ENCODE results near the gene POMT2. TPM values are rescaled to one million over a fixed set of nuclear protein-coding genes. Genes with fewer than 3 reads are reported as not detected.

The POMT2 gene
- total RNA-seq, 1 donor from 2014 or later, result 14.7 TPM

DNA sequence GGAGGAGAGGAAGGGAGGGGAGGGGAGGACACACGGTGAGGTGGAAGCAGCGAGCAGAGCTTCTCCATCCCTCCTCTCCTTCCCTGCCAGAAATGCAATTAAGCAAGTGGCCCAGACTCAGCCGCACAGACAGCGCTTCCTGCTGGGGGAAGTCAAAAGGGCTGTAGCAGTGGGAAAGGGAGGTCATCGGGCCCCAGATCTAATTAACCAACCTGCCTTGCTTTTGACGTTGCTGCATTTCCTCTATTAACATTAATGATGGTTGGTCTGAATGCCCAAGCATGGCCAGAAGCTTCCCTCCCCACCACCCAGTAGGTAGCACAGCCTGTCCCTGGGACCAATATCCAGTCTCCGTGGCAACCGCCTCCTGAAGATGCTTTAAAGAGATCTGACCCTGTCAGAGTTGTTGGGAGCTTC is 45.1 kb downstream of the POMT2 start:
- ATAC-seq, result no peak
- DNase-seq (ENCODE audit: missing footprints), result no peak
- intact Hi-C loops (cut with DNase I), result no loop called here

DNA sequence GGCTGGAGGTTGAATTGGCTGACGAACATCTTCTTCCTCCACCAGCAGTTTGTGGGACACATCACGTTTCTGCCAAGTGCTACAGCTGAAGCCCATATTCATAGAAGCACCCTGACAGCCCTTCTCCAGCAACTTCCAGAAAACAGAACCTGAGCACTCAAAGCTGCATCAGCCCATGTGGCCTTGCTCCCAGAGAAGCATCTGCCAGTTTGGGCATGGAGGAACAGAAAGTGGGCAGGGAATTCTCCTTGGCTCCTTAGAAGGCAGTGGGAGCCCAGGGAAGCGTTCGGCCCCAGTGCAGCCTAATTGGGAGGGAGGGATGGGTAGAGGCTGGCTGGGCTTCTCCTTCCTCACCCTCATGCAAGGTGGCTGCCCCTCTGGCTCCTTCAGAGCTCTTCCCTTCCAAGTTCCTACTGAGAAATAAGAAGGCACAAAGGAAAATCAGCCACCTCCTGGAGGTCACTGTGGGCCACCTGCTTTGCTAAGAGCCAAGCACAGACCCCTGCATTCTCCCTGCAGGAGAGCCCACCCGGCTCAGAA is 45.6 kb downstream of the POMT2 start:
- DNase-seq (ENCODE audit: missing footprints) (no peak), ATAC-seq (no peak)

DNA sequence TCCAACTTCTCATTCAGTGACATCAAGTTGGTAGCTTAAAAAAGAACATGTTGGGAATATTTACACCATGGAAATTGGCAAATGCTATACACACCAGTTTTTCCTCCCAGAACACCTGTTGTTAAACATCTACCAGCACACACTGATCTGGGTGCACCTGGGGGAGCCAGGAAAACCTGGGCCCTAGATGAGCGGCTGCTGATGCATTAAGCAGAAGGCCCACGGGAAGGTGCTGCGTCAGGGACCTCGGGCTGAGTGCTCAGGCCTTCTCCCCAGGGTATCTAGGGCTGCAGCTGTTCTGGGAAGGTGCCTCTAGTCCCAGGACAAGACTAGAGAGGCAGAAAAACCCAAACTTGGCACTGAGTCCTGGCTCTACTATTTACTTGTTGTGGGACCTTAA is 46.9 kb downstream of the POMT2 start:
- intact Hi-C loops (cut with DNase I), result no loop called here
- ATAC-seq (no peak), DNase-seq (ENCODE audit: missing footprints) (no peak)

More for the DNA sequence above, 45.6 kb downstream of the POMT2 start:
- intact Hi-C loops (cut with DNase I), result no loop called here

DNA sequence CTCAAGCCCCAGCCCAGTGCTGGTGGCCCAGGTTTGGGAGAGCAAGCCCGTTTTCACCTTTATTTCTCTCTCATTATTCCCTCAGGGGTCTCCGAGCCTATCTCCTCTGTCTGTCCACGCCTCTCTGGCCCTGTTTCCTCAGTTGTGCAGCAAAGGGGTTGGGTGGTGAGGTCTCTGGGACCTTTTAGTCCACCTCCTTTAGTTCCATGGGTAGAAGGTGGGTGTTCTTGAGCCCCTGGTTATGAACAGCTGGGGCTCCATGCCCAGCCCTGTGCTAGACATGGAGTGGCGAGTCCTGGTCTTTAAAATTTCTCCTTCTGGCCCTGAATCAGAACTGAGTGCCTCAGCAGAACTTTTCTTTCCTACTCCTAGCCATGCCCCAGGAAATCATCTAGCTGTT is 48.4 kb downstream of the POMT2 start:
- DNase-seq (ENCODE audit: missing footprints) (no peak), ATAC-seq (no peak)
- intact Hi-C loops (cut with DNase I), result no loop called here

DNA sequence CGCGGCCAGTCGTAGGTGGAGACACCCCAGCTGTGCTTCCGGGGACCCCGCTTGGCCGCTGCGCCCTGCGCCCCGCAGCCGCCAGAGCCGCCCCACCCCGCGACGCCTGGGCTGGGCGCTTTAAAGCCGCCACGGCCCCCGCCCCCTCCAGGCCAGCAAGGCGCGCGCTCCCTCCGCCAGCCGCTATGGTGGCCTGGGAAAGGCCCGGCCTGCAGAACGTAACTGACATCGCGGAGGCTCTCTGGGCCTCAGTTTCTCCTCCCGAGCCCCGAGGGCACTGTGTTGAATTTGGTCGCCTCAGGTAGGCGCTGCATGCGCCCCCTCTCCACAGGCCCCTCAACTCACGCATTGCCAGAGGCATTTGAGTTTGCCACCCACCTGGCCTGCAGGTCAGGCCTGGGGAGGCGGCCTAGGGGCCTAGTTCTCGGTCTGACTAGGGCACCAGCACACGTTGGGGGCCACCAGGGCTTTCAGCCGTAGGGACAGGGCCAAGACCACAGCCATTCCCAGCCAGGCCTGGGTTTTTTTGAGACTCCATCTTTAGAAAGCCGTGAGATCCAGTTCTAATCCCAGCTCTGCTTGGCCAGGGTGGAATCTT is 49.5 kb downstream of the POMT2 start, which contains the start of gene NGB:
TSS of gene NGB (minus strand) at position 94 of the 598 bp plus-strand sequence. CDS start 269 bp downstream, outside the sequence.
- DNase-seq (ENCODE audit: missing footprints) (no peak), ATAC-seq (no peak)
- intact Hi-C loops (cut with DNase I), result no loop called here

DNA sequence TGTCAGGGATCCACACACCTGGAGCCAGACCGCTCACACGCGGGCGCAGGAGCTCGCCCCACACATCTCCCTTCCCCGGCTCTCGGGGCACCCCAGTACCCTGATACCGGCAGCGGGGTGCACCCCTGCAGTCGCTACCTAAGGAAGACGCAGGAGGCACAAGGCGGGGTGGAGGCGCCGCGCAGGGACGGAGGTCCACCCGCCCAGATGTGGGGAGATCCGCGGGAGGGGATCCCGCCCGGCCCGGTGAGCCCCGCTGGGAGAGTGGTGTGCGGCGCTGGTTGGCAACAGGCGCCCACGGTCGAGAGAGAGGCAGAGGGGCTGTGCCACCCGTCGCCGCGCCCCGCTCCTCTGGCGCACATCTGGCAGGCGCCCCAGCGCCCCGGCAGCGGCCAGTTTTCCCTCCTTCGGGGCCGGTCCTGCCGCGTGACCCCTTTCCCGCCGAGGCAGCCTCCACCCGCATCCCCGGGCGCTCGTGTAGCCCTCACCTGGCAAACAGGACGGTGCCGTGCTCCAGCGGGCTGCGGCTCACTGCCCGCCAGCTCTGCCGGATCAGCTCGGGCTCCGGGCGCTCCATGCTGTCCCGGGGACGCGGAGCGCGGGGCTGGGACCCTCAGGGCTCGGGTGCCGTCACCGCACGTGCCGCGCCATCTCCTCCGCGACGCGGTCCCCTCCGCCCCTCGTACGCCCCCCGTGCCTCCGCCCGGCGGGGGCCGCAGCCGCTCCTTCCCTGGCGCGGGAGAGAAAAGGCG is 50.1 kb downstream of the POMT2 start:
- no peak for ATAC-seq
- intact Hi-C loops (cut with DNase I), result no loop called here
- DNase-seq (ENCODE audit: missing footprints), result no peak

DNA sequence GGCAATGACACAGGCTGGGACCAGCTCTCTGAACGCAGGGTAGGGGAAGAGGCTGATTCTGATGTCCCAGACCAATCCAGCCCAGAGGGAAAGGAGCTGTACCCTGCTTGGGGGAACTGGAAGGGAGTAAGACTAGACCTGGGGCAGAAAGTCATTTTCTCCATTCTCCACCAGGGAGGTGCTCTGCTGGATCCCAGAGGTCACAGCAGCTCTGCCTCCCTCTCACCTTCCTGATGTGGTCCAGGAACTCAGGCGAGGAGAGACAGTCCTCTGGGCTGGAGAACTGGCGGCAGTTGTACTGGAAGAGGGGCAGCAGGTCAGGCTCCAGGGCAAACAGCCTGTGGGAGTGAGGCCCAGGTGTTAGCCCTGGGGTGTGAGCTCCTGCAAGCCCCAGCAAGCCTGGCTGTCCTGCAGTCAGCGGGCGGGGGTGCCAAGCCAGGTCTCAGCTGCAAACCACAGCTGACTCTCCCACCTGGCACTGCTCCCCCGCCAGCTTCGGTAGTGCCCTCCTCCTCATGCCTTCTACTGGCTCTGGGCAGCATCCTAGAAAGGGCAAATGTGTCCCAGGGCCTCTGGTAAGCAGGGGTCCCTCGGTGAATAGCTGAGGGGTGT is 51.6 kb downstream of the POMT2 start:
- intact Hi-C loops (cut with DNase I), result no loop called here
- DNase-seq (ENCODE audit: missing footprints) (no peak), ATAC-seq (no peak)

DNA sequence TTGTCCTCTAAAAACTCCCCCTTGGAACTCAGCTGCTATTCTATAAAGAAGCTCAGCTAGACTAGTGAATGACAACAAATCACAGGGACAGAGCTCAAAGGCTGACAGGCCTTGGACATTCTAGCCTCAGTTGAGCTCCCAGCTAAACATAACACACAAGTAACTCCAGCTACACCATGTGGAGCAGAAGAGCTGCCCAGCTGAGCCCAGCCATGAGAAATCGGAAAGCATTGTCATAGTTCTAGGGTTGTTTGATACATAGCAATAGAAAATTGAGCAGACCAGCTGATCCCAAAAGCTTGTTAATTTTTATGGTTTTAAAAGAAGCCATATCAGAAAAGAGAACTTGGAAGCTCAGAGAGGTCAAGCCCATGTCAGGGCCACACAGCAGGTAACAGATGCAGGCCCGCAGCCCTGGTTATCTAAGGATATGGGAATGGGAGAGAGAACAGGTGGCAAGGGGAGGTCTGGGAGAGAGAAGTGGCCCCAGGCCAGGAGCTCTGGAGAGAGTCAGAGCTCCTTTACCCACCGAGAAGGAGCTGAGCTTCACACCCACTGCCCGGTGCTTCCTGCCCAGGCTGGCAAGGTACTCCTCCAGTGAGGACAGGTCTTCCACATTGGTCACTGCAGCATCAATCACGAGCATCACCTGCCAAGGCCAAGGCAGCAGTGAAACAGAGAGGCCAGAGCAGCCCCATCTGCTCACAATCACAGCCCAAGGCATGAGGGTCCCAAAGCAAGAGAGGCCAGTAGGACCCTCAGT is 52.6 kb downstream of the POMT2 start:
- ATAC-seq, result no peak
- intact Hi-C loops (cut with DNase I), result no loop called here
- no peak for DNase-seq (ENCODE audit: missing footprints)

DNA sequence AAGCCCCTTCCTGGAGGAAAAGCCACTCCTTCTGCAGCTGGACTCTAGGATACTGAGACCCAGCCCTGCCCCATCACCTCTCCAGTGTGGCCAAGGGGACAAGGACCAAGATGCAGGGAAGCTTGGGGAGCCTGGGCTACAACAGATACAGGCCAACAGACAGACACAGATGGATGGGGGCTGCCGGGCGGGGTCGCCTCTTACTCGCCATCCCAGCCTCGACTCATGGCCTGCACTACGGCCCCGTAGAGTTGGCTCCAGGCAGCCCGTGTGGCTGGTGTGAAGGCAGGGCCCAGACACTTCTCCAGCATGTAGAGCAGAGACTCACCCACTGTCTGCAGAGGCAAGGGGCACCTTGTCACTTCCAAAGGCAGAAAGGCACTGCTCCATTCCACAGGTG is 54.3 kb downstream of the POMT2 start:
- DNase-seq (ENCODE audit: missing footprints) (no peak), ATAC-seq (no peak)
- intact Hi-C loops (cut with DNase I), result no loop called here

DNA sequence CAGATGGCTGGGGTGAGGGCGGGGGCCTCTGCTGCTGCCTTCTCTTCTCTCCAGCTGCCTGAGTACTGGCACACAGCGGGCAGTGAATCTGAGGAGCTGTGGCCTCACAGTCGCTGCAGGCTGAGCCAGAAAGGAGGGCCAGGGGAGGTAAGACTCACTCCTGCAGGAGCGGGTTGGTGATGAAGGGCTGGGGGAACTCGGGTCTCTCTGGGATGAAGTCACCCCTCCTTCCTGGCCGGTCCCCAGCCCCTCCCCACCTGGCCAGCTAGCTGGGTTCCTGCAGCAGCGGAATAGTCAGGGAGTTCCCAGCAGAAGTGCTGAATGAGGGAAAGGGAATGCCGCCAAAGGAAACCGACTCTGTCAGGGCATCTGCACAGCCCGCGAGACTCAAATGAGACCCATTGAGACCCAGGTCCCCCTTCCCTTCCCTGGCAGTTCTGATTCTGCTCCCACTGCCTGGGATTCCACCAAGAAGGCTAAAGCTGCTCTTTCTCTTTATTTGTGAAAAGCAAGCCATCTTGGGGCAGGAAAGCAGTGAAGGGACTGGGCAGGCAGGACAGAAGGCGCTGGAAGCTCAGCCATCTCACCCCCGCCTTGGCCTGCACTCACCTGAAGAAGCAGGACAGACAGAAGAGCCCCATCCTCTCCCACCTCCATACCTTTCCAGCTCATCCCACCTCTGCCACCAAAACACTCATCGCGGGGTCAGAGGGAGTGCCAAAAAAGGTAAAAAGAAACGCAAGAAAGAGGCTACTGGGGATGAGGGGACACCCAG is 54.9 kb downstream of the POMT2 start:
- DNase-seq (ENCODE audit: missing footprints), result no peak
- intact Hi-C loops (cut with DNase I), result no loop called here
- no peak for ATAC-seq

DNA sequence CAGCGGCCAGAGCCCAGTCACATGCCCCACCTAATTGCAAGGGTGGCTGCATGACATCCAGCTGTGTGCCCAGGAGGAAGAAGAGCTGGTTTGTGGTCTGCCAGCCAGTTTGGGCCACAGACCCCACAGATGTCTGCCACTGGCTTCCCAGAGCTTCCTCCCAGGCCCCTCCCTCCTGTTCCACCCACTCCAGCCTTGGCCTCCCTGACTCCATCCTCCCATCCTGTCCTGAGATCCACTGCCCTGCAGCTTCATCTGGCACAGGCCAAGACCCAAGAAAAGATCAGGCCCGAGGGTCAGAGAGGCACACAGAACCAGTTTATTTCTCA is 55.5 kb downstream of the POMT2 start:
- no peak for ATAC-seq
- intact Hi-C loops (cut with DNase I), result no loop called here
- no peak for DNase-seq (ENCODE audit: missing footprints)

DNA sequence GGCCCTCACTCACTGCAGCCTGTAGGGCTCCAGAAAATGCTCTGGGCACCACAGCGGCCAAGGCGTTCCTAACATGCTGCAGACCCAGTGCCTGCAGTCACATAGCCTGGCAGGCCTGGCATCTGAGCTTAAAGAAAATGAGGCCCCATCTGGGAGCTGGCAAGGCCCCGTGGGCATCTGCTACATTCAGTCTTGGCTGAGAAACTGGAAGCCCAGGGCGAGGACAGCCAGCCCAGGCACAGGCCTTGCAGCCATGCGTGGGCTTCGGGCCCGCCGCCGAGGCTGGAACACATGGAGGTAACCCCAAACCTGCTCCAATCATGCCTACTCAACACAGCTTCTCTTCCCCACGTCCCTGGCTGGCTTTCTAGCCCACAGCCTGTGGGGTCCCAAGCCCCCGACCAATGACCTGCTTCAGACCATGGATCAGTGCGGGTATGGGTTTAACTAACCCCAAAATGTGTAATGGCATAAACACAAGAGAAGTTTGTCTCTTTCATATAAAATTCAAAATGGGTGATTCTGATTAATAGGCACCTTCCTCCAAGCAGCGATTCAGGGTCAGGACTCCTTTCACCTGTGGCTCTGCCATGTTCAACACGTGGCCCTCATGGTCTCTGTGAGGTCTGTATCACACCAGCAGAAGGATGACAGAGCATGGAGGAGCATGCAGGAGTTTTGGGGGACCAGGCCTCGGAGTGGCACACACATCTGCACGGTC is 56.1 kb downstream of the POMT2 start:
- DNase-seq (ENCODE audit: missing footprints) (no peak), ATAC-seq (no peak)
- intact Hi-C loops (cut with DNase I), result no loop called here

DNA sequence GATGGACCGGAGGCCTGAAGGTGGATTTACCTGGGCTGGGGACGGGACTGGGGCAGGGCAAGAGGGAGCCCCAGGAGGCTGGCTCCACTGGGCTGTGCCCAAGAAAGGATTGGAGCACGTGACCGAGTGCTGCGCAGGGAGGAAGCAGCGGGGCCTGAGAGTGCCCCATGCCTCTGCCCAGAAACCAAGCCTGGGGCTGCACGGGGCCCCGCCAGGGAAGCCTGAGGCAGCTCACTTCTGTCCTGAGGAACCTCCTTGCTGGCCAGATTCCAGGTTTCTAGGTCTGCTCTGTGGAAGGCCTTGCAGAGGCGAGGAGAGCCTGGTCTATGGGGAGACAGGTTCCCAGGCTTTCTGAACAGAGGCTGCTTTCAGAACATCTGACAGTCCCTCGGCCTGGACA is 60.1 kb downstream of the POMT2 start:
- intact Hi-C loops (cut with DNase I), result no loop called here
- DNase-seq (ENCODE audit: missing footprints) (no peak), ATAC-seq (no peak)

DNA sequence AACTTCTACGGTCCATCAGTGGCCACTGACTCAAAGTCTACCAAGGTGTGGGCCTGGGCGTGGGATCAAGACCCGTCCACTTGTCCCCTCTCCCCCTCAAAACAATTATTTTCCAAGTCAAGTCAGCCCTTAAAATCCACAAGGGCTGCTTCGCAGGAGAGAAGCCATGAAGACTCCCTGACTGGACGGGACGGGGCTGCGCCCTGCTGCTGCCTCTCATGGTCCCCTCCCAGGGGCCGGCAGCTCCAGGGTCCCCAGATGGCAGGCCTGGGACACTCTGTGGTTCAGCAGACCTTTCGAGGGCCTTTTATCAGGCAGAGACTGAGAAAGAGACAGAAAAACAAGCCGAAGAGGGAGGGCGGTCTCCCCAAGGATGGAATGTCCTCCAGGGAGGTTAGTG is 60.5 kb downstream of the POMT2 start:
- DNase-seq (ENCODE audit: missing footprints), result no peak
- intact Hi-C loops (cut with DNase I), result no loop called here
- ATAC-seq, result no peak

DNA sequence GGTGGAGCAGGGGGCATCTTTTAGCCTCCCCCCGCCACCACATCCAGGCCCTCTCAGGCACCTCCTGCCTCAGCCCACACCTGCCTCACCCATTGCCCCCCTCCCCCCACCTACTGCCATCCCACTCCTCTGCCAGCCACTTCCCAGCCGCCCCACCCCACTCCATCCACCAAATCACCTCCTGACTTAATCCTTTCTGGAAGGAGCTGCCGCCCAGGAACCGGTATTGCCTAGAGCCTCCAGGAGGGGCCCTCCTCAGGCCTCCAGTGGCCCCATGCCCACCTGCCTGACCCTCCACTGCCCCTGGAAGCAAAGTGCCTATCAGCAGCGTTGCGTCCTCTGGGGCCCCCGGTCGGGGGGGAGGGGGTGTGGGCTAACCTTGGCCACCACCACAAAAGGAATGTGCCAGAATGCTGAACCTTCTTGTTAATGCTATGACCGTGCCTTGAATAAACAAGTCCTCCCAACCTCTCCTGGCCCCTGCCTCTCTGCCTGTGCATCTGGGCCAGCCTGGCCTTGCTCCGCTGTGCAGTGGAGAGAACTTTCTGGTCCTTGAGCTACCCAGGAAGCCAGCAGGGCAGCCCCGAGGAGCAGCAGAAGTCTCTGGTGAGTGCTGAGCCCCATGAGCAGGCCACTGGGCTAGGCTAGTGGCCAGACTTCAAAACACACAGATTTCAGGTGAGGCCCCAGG is 61.5 kb downstream of the POMT2 start:
- ATAC-seq, result no peak
- no peak for DNase-seq (ENCODE audit: missing footprints)
- intact Hi-C loops (cut with DNase I), result no loop called here

DNA sequence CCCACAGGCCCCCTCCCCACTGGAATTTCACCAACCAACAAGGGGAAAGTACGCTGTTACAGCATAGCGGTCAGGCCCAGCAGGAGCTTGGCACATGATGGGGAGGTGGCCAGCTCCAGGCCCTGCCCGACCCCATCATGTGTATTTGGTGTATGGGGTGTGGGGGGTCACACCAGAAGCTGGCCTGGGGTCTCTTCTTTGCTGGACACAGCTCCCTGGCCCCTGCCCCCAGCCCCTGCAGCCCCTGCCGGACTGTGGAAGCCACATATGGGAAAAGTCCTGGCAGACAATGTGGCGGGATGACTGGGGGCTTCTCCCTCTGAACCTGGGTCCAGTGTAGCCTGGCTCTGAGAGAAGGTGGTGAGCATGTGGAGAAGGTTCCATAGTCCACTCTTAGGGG is 62.1 kb downstream of the POMT2 start:
- intact Hi-C loops (cut with DNase I), result no loop called here
- DNase-seq (ENCODE audit: missing footprints), result no peak
- ATAC-seq, result no peak

DNA sequence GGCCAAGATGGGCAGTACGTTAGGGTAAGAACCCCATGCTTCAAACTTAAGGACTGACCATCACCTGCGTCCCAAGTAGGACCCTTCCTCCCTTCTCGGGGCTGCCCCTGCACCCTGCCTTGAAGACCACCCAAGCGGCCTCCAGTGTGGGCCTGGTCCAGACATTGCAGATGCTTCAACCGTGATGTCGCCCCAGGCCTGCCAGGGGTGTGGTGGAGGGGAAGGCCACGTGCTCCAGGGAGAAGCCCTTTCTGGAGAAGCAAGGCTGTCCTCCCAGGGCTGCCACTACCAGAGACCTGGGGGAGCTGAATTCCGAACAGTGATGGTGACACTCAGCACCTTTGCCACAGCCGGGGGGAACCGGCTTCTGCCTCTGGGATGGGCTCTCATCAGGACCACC is 63.0 kb downstream of the POMT2 start:
- ATAC-seq (no peak), DNase-seq (ENCODE audit: missing footprints) (no peak)
- intact Hi-C loops (cut with DNase I), result no loop called here

DNA sequence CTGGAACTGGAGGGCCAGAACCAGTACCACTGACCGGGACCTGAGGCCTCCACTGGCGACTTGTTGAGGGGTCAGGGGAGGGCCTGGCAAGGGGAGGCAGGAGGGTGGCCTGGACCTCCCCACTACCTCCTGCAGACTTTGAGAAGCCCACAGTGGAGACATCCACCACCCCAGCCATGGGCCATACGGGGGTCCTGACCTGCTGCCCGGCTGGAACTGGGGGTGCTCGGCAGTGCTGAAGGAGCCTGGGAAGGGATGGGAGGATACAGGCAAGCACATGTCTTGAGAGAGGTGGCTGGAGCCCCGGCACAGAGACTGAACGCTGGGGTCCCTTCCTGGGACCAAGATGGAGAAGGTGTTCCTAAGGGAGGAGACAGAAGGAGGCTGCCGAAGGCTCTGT is 64.0 kb downstream of the POMT2 start:
- intact Hi-C loops (cut with DNase I), result no loop called here
- DNase-seq (ENCODE audit: missing footprints), result no peak

More for the DNA sequence above, 64.0 kb downstream of the POMT2 start:
- ATAC-seq, result no peak
